ENCODE data around the gene OR4C45.
"Not testable (repeated sequence)": the region's sequence is repeated elsewhere in the genome, so short reads cannot be mapped to it uniquely, and the experiment has no call there.

DNA sequence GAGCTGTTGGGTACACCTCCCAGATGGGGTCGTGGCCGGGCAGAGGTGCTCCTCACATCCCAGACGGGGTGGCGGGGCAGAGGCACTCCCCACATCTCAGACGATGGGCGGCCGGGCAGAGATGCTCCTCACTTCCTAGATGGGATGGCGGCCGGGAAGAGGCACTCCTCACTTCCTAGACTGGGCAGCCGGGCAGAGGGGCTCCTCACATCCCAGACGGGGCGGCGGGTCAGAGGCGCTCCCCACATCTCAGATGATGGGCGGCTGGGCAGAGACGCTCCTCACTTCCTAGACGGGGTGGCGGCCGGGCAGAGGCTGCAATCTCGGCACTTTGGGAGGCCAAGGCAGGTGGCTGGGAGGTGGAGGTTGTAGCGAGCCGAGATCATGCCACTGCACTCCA, 30.4 kb downstream of the OR4C45 start:
- TF ChIP-seq POLR2A (IDR thresholded peaks at IDR 0.05; ENCODE audit: low read depth); POLR2AphosphoS5 (IDR thresholded peaks at IDR 0.05): not testable (repeated sequence)
